PC-3 (cell line): ENCODE results near the gene ZBTB16. TPM values are rescaled to one million over a fixed set of nuclear protein-coding genes. Genes with fewer than 3 reads are reported as not detected.

Source experiments
- ATAC-seq: fragments of 200-7000 bp; cut with Tn5 transposase; 2 replicates; pipeline ENCODE4 v1.9.1; 2020; ENCODE audit warnings: mild to moderate bottlenecking, moderate library complexity
- BruUV-seq: library from RNA; stranded (reverse); fragments of 400-500 nt; replicated peaks from 2 replicates; lab custom pipeline; 2021; lab: Mats Ljungman, UMichigan
- CTCF ChIA-PET: fragments of 300-600 bp; sonication (Branson Sonifier 250); formaldehyde crosslinking; loops from one replicate; lab custom pipeline; 2022; ENCODE audit warnings: antibody characterized with exemption; lab: Charles Lee
- POLR2A ChIA-PET: fragments of 300-600 bp; sonication (Branson Sonifier 250); formaldehyde crosslinking; loops from one replicate; lab custom pipeline; 2022; ENCODE audit warnings: antibody characterized with exemption; ENCODE audit not compliant: unreplicated experiment; lab: Charles Lee
- DNase-seq: peaks from one replicate; pipeline ENCODE4 v3.0.0-alpha.2; 2015
- H2AFZ ChIP-seq: fragments of 300-600 bp; sonication (generic); 2 replicates; pipeline ENCODE4 v1.6.0; 2016; ENCODE audit warnings: antibody characterized with exemption, low read length
- H3F3A ChIP-seq: fragments of 300-600 bp; sonication (generic); one replicate; pipeline ENCODE4 v1.6.0; 2017; ENCODE audit warnings: antibody characterized with exemption, low read length, control low read depth, mild to moderate bottlenecking; ENCODE audit not compliant: unreplicated experiment
- H3K27ac ChIP-seq: fragments of 300-600 bp; sonication (generic); 2 replicates; pipeline ENCODE4 v1.5.1; 2016; ENCODE audit warnings: mild to moderate bottlenecking, low read length
- H3K27me3 ChIP-seq: fragments of 300-600 bp; sonication (generic); 2 replicates; pipeline ENCODE4 v1.6.1; 2016; ENCODE audit warnings: low read length, mixed read lengths
- H3K36me3 ChIP-seq: fragments of 300-600 bp; sonication (generic); 2 replicates; pipeline ENCODE4 v1.6.1; 2016; ENCODE audit warnings: low read depth, mixed run types, low read length, mixed read lengths
- H3K4me1 ChIP-seq: fragments of 300-600 bp; sonication (generic); 2 replicates; pipeline ENCODE4 v1.5.1; 2016; ENCODE audit warnings: low read length; ENCODE audit not compliant: insufficient read depth
- H3K4me2 ChIP-seq: fragments of 300-600 bp; sonication (generic); 2 replicates; pipeline ENCODE4 v1.6.0; 2016; ENCODE audit warnings: low read length
- H3K4me3 ChIP-seq: fragments of 300-600 bp; sonication (generic); 2 replicates; pipeline ENCODE4 v1.5.1; 2016; ENCODE audit warnings: mild to moderate bottlenecking, low read length, mixed read lengths
- H3K79me2 ChIP-seq: fragments of 300-600 bp; sonication (generic); 2 replicates; pipeline ENCODE4 v1.6.1; 2017; ENCODE audit warnings: low read length, mixed read lengths
- H3K9ac ChIP-seq: fragments of 300-600 bp; sonication (generic); 2 replicates; pipeline ENCODE4 v1.6.0; 2016; ENCODE audit warnings: mild to moderate bottlenecking, low read length
- H3K9me2 ChIP-seq: fragments of 300-600 bp; sonication (generic); replicated peaks from 2 replicates; pipeline ENCODE4 v1.6.1; 2016; ENCODE audit warnings: mixed run types, low read length, mixed read lengths
- H3K9me3 ChIP-seq: fragments of 300-600 bp; sonication (generic); 2 replicates; pipeline ENCODE4 v1.6.1; 2016; ENCODE audit warnings: low read length, mixed read lengths
- H4K20me1 ChIP-seq: fragments of 300-600 bp; sonication (generic); 2 replicates; pipeline ENCODE4 v1.6.1; 2016; ENCODE audit warnings: low read length, mixed read lengths
- CTCF ChIP-seq: fragments of 300-600 bp; sonication (generic); conservative IDR thresholded peaks from 2 replicates; pipeline ENCODE4 v1.5.1; 2017; ENCODE audit warnings: antibody characterized with exemption, low read depth, mild to moderate bottlenecking, low read length
- EZH2 ChIP-seq: fragments of 300-600 bp; sonication (generic); IDR thresholded peaks from one replicate; pipeline ENCODE4 v1.6.1; 2017; ENCODE audit warnings: antibody characterized with exemption, mild to moderate bottlenecking, low read length; ENCODE audit not compliant: unreplicated experiment
- EZH2phosphoT487 ChIP-seq: fragments of 300-600 bp; sonication (generic); IDR thresholded peaks from 2 replicates; pipeline ENCODE4 v1.6.1; 2018; ENCODE audit warnings: mild to moderate bottlenecking, antibody characterized with exemption, low read length, borderline replicate concordance
- intact Hi-C: fragments of 100-400 bp; cut with micrococcal nuclease; formaldehyde crosslinking; loops from 2 replicates; pipeline ENCODE4 v1.9.0; 2023
- total RNA-seq: library from RNA; depleted of rRNA; stranded (reverse); fragments of >200 nt; gene quantifications from 2 replicates; pipeline ENCODE4 v1.2.3, GENCODE V29; 2014

ZBTB16 gene
- total RNA-seq, 1 experiment from 2014 or later: not detected

GRCh38 chr11:114209904-114210303 lies 150.4 kb downstream of the ZBTB16 start:
- Histone ChIP-seq H3K4me2 (no peak overlapping the region), H3K27ac (no peak overlapping the region), H4K20me1 (no peaks in the 10 kb centered on the region), H3K36me3 (no peaks in the 10 kb centered on the region), H3K9ac (no peak overlapping the region), H3K9me2 (no peaks in the 10 kb centered on the region), H3K4me3 (no peak overlapping the region), H3F3A (no peaks in the 10 kb centered on the region), H3K27me3 (peaks cover 88% of the 10 kb centered on the region), H3K9me3 (no peaks in the 10 kb centered on the region), H2AFZ (no peak overlapping the region), H3K79me2 (no peaks in the 10 kb centered on the region), H3K4me1 (no peaks in the 10 kb centered on the region)
- BruUV-seq: no TSS peak
- DNase-seq (no peak), ATAC-seq (no peak)
- CTCF ChIA-PET: no interaction called here
- TF ChIP-seq CTCF: no peak
- TF ChIP-seq EZH2phosphoT487: no peak
- TF ChIP-seq EZH2: no peak
- intact Hi-C loops: no loop called here
- POLR2A ChIA-PET: no interaction called here

- Histone ChIP-seq H3K9me3 (no peaks in the 10 kb centered on the region), H3K4me2 (no peak overlapping the region), H3F3A (no peaks in the 10 kb centered on the region), H3K36me3 (no peaks in the 10 kb centered on the region), H3K9me2 (no peaks in the 10 kb centered on the region), H3K4me1 (no peaks in the 10 kb centered on the region), H3K4me3 (no peak overlapping the region), H3K27ac (no peak overlapping the region), H4K20me1 (no peaks in the 10 kb centered on the region), H2AFZ (no peak overlapping the region), H3K9ac (no peak overlapping the region), H3K27me3 (peaks cover 90% of the 10 kb centered on the region), H3K79me2 (no peaks in the 10 kb centered on the region)
- POLR2A ChIA-PET: no interaction called here
- ATAC-seq (no peak), DNase-seq (no peak)
- intact Hi-C loops: no loop called here
- CTCF ChIA-PET: no interaction called here
- BruUV-seq: no TSS peak
- no peak for TF ChIP-seq CTCF
- TF ChIP-seq EZH2phosphoT487: no peak
- TF ChIP-seq EZH2: no peak
Observed at GRCh38 chr11:114211444-114212121, 152.1 kb downstream of the ZBTB16 start.

- no TSS peak for BruUV-seq
- Histone ChIP-seq H3K79me2 (no peaks in the 10 kb centered on the region), H3K36me3 (no peaks in the 10 kb centered on the region), H3K9me2 (no peaks in the 10 kb centered on the region), H3K27me3 (peaks cover 98% of the 10 kb centered on the region), H3K27ac (no peak overlapping the region), H3K4me3 (no peak overlapping the region), H3K9me3 (no peaks in the 10 kb centered on the region), H3F3A (no peaks in the 10 kb centered on the region), H3K4me1 (no peaks in the 10 kb centered on the region), H2AFZ (no peak overlapping the region), H4K20me1 (no peaks in the 10 kb centered on the region), H3K9ac (no peak overlapping the region), H3K4me2 (no peak overlapping the region)
- intact Hi-C loops: no loop called here
- TF ChIP-seq EZH2 (no peak), EZH2phosphoT487 (no peak), CTCF (no peak)
- ChIA-PET CTCF (no interaction called here), POLR2A (no interaction called here)
- ATAC-seq: no peak
- DNase-seq: no peak
Observed at GRCh38 chr11:114213622-114214021, 154.1 kb downstream of the ZBTB16 start.
